Loucy (cell line): ENCODE data around the gene TMEM215.

Source experiments
- CTCF ChIP-seq: fragments of 200-600 bp; sonication (generic); conservative IDR thresholded peaks from 2 replicates; pipeline ENCODE4 v1.5.1; 2014; ENCODE audit warnings: mild to moderate bottlenecking, antibody characterized with exemption, low read length
- EZH2phosphoT487 ChIP-seq: fragments of 200-600 bp; IDR thresholded peaks from 2 replicates; pipeline ENCODE4 v1.6.1; 2018; ENCODE audit warnings: antibody characterized with exemption, mild to moderate bottlenecking, moderate library complexity, borderline replicate concordance

- TF ChIP-seq CTCF (no peak), EZH2phosphoT487 (no peak)
Measured at GRCh38 chr9:32776201-32776600, 7.1 kb upstream of the TMEM215 start.
